ENCODE measurements around the gene LRBA.

DNA sequence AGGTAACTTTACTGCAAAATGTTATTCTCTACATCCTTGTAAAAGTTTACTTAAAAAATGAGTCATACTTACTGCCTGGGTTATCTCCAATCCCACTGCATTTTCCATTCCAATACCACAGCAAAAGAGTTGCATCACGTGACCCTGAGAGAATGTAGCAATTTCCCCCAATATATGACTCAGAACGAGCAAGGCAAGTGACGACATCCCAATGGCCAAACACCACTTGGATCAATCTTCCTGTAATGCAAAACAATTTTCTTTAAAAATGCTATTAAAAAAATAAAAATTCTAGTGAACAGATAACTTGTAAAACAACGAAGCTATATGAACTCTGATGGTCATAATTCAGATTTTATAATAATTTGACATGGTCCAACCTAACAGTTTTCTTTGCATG lies 712.5 kb downstream of the LRBA start:
- TF ChIP-seq, protein P1, sequence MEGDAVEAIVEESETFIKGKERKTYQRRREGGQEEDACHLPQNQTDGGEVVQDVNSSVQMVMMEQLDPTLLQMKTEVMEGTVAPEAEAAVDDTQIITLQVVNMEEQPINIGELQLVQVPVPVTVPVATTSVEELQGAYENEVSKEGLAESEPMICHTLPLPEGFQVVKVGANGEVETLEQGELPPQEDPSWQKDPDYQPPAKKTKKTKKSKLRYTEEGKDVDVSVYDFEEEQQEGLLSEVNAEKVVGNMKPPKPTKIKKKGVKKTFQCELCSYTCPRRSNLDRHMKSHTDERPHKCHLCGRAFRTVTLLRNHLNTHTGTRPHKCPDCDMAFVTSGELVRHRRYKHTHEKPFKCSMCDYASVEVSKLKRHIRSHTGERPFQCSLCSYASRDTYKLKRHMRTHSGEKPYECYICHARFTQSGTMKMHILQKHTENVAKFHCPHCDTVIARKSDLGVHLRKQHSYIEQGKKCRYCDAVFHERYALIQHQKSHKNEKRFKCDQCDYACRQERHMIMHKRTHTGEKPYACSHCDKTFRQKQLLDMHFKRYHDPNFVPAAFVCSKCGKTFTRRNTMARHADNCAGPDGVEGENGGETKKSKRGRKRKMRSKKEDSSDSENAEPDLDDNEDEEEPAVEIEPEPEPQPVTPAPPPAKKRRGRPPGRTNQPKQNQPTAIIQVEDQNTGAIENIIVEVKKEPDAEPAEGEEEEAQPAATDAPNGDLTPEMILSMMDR (IDR thresholded peaks at IDR 0.05), result no peak
- no peak for TF ChIP-seq POLR2A (IDR thresholded peaks at IDR 0.05)
- no peak for TF ChIP-seq POLR2AphosphoS5 (IDR thresholded peaks at IDR 0.05)

Measured in breast epithelium (tissue), 3 donors.